ENCODE data around the gene GPR37. TPM values are rescaled to one million over a fixed set of nuclear protein-coding genes. Genes with fewer than 3 reads are reported as not detected.

GPR37 gene
- total RNA-seq, 1 donor from 2014 or later: not detected

DNA sequence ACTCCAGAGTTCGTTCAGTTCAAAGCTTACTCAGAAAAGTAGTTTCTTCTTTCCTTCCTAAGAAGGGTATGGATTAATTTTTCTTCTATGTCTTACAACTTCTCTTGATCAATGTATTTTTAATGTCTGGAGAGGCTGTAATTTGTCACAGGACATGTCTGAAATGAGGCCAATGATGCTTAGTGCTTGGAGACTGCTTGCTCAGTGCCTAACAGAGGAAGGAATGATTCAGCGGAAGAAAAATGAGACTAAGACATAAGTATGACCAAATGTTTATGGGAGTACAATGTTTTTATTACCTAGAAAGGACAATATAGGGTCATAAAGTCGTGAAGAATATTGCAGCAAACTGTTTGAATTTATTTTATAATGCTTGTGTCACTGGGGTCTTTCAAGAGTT is 43.3 kb downstream of the GPR37 start:
- intact Hi-C loops (cut with micrococcal nuclease): no loop called here
- CTCF ChIA-PET: no interaction called here
- H3K27me3 Mint-ChIP-seq: no peaks in the 10 kb centered on the region
- no peak for ATAC-seq (ENCODE audit: low read depth)
- TF ChIP-seq, protein P1, sequence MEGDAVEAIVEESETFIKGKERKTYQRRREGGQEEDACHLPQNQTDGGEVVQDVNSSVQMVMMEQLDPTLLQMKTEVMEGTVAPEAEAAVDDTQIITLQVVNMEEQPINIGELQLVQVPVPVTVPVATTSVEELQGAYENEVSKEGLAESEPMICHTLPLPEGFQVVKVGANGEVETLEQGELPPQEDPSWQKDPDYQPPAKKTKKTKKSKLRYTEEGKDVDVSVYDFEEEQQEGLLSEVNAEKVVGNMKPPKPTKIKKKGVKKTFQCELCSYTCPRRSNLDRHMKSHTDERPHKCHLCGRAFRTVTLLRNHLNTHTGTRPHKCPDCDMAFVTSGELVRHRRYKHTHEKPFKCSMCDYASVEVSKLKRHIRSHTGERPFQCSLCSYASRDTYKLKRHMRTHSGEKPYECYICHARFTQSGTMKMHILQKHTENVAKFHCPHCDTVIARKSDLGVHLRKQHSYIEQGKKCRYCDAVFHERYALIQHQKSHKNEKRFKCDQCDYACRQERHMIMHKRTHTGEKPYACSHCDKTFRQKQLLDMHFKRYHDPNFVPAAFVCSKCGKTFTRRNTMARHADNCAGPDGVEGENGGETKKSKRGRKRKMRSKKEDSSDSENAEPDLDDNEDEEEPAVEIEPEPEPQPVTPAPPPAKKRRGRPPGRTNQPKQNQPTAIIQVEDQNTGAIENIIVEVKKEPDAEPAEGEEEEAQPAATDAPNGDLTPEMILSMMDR (IDR thresholded peaks at IDR 0.05): no peak
- no peak overlapping the region for H3K27ac Mint-ChIP-seq
- no peaks in the 10 kb centered on the region for H3K4me1 Mint-ChIP-seq
- DNase-seq: no peak
- no peak overlapping the region for H3K4me3 Mint-ChIP-seq
- peaks cover 3% of the 10 kb centered on the region for H3K9me3 Mint-ChIP-seq
- no peaks in the 10 kb centered on the region for H3K36me3 Mint-ChIP-seq (ENCODE audit: low read depth)
- POLR2A ChIA-PET: no interaction called here

DNA sequence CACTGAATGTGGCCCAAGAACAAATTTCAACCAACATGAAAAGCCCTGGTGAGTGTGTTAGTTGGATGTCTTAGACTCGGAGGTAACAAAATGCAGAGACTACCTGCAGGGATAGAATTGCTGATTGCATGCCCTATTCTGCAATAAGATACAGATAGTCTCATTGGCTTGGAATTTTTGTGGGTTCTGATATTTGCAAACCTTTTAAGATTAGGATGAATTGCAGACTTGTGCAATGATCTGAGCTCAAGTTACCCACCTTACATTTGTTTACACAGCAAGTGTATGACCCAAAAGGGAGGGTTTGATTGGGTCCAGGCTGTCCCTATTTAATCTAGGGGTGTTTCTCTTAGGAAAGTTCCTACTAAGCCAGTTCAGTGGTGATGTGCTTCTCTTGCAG is 45.4 kb downstream of the GPR37 start:
- TF ChIP-seq, protein P1 (IDR thresholded peaks at IDR 0.05): no peak
- Mint-ChIP-seq H3K9me3 (peaks cover 9% of the 10 kb centered on the region), H3K36me3 (ENCODE audit: low read depth) (no peaks in the 10 kb centered on the region), H3K4me3 (no peak overlapping the region), H3K27me3 (no peaks in the 10 kb centered on the region), H3K27ac (no peak overlapping the region), H3K4me1 (no peaks in the 10 kb centered on the region)
- CTCF ChIA-PET: no interaction called here
- POLR2A ChIA-PET: no interaction called here
- ATAC-seq (ENCODE audit: low read depth) (no peak), DNase-seq (no peak)
- intact Hi-C loops (cut with micrococcal nuclease): no loop called here

DNA sequence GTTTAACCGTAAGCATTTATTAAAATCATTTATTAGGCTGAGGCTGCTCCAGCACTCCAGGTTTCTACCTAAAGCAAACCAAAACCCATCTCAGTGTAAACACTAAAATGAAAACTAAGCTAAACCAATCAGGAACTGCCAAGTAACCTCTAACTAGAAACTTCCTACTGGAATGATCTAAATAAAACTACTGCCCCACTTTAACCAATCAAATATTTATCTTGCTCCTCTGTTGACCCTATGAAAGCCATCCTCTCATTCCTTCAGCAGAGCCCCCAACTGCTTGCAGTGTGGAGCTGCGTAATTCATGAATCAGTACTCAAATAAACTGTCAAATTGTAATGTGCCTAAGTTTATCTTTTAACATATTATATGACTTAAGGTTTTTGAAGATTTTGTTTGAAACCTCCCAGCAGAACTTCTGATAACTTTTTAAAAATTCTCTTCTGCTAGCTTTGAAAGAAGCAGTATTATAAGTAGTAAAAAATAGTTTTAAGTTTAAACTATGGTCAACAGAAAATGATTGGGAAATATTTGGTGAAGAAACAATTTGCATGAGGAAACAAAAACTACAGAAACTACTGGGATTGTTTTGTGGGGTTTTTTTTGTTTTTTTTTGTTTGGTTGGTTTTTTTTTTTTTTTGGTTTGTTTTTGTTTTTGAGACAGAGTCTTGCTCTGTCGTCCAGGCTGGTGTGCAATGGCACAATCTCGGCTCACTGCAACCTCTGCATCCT is 47.4 kb downstream of the GPR37 start:
- intact Hi-C loops (cut with micrococcal nuclease): no loop called here
- ATAC-seq (ENCODE audit: low read depth): no peak
- no peaks in the 10 kb centered on the region for H3K27me3 Mint-ChIP-seq
- no peaks in the 10 kb centered on the region for H3K4me1 Mint-ChIP-seq
- no peaks in the 10 kb centered on the region for H3K36me3 Mint-ChIP-seq (ENCODE audit: low read depth)
- no peak for DNase-seq
- CTCF ChIA-PET: no interaction called here
- POLR2A ChIA-PET: no interaction called here
- no peak overlapping the region for H3K4me3 Mint-ChIP-seq
- peaks cover 9% of the 10 kb centered on the region for H3K9me3 Mint-ChIP-seq
- no peak overlapping the region for H3K27ac Mint-ChIP-seq
- TF ChIP-seq, protein P1 (IDR thresholded peaks at IDR 0.05): no peak

DNA sequence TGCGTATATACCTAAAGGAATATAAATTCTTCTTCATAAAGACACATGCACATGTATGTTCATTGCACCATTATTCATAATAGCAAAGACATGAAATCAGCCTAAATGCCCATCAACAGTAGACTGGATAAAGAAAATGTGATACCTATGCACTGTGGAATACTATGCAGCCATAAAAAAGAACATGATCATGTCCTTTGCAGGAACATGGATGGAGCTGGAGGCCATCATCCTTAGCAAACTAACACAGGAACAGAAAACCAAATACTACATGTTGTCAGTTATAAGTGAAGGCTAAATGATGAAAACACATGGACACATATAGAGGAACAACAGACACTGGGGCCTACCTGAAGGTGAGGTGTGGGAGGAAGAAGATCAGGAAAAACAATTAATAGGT is 48.7 kb downstream of the GPR37 start:
- no peak overlapping the region for H3K27ac Mint-ChIP-seq
- DNase-seq (no peak), ATAC-seq (ENCODE audit: low read depth) (no peak)
- no peaks in the 10 kb centered on the region for H3K4me1 Mint-ChIP-seq
- TF ChIP-seq, protein P1 (IDR thresholded peaks at IDR 0.05): no peak
- CTCF ChIA-PET: no interaction called here
- intact Hi-C loops (cut with micrococcal nuclease): no loop called here
- POLR2A ChIA-PET: no interaction called here
- H3K4me3 Mint-ChIP-seq: no peak overlapping the region
- H3K36me3 Mint-ChIP-seq (ENCODE audit: low read depth): no peaks in the 10 kb centered on the region
- H3K27me3 Mint-ChIP-seq: no peaks in the 10 kb centered on the region
- peaks cover 9% of the 10 kb centered on the region for H3K9me3 Mint-ChIP-seq

DNA sequence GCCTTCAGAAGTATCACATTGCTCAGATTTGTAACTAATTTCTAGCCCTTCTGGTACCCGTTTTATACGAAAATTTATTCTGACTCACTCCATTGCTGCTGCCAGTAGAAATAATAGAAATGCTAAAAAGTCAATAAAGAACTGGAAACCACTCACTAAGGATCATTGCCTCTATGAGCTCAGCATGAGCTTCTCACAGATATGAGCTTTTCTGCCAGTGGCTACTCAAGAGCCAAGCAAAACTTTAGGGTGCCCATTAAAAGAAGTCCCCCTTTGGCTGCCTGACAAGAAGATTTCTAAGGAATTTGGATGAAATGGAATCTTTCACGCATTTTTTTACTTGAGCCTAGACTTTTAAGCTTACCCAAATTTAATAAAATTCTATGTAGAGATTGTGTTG is 52.5 kb downstream of the GPR37 start:
- Mint-ChIP-seq H3K36me3 (ENCODE audit: low read depth) (no peaks in the 10 kb centered on the region), H3K9me3 (peaks cover 15% of the 10 kb centered on the region), H3K4me3 (no peak overlapping the region), H3K27me3 (no peaks in the 10 kb centered on the region), H3K4me1 (no peaks in the 10 kb centered on the region), H3K27ac (no peak overlapping the region)
- intact Hi-C loops (cut with micrococcal nuclease): no loop called here
- ChIA-PET CTCF (no interaction called here), POLR2A (no interaction called here)
- ATAC-seq (ENCODE audit: low read depth) (no peak), DNase-seq (no peak)
- TF ChIP-seq, protein P1 (IDR thresholded peaks at IDR 0.05): no peak

All from activated B cell treated with CpG ODN at 0.5 μM for 24 hours (primary cell).